Heart left ventricle (tissue), 13 donors: ENCODE results near the gene FSTL4.

Experiments
- CTCF ChIP-seq, 12 donors: fragments of 200-600 bp; sonication (generic) in 4 of 12; IDR thresholded peaks; one replicate each; pipeline versions ENCODE4 v1.5.0 to v1.8.0; 2018 to 2022; ENCODE audit warnings: antibody characterized with exemption in 12 of 12, mild to moderate bottlenecking in 5 of 12
- POLR2A ChIP-seq, 2 donors: fragments of 450-650 bp; IDR thresholded peaks; one replicate each; pipeline ENCODE4 v1.6.1; 2017; ENCODE audit warnings: antibody characterized with exemption in 2 of 2, mild to moderate bottlenecking in 2 of 2, moderate library complexity in 2 of 2
- donor health status: ischemic (EF 13 %, LVEDD 7.1; RV severe dilation, severe dysfunction).
- donor health status: DM: no; HTN: yes; CAD: no.
- donor health status: DM: no; HTN: no; CAD: no.
- donor health status: ischemic (EF 25% LVEDD 6.9; RV normal size, moderate dysfunction).
- donor health status: ischemic (EF 25% LVEDD 5.7; RV mildly dilated, moderate dysfunction).
- donor health status: ischemic (EF 35%, LVEDD 5.7; RV mildly dilated, moderate dysfunction).
- donor health status: nonischemic (EF 11% LVEDD 7.7; RV severe dilation, severe dysfunction).
- donor health status: DM: yes; HTN: yes; CAD: no.
- donor health status: PGD.
- donor health status: ischemic (EF 29% LVEDD 5.4; RV normal size, mild dysfunction).
- donor health status: nonischemic (EF 23%, LVEDD 6.1; RV moderate dilation, normal function).

DNA sequence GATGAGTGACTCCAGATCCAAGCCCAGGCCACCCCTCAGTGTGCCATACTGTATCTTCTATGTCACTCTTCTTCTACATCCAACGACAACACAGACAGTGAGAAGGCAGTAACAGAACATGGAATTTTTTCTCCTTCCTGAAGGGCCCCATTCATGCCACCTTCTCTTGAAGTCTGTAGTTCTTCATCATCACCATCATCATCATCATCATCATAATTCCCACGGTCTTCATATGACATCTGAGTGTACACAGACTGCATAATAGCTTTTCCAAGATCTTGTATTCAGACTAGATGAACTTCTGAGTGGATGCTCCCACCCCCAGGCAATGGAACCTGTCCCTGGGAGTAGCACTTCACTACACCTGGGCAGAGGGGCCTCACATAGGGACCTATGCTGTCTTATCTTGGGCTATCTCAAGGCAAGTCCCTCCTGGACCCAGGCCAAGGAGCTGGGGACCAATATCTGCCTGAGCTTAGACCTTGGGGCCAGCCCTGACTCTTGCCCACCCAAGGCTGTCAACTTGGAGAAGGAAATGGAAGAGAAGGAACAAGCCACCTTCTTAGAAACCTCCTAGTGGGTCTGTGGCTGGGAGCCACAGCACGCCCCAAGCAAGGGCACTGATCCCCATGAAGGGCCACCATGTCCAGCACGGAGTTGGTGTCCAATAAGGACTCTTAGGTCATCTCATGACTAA, 159.1 kb downstream of the FSTL4 start:
- no peak for TF ChIP-seq CTCF (IDR thresholded peaks at IDR 0.05)
- TF ChIP-seq POLR2A (IDR thresholded peaks at IDR 0.05) = no peak
